NB4 (cell line): Measurements from ENCODE around the gene GNGT1.
"Not testable (repeated sequence)": the region's sequence is repeated elsewhere in the genome, so short reads cannot be mapped to it uniquely, and the experiment has no call there.

ENCODE experiments used
- DNase-seq: peaks from one replicate; pipeline ENCODE4 v3.0.0; 2010; ENCODE audit warnings: low read depth
- H3K4me3 ChIP-seq: one replicate; pipeline ENCODE4 v1.5.1; 2011; ENCODE audit warnings: mild to moderate bottlenecking, low read depth, low read length, moderate library complexity
- CTCF ChIP-seq: IDR thresholded peaks from one replicate; pipeline ENCODE4 v1.5.1; 2012; ENCODE audit warnings: low read depth, low read length
- MAX ChIP-seq: IDR thresholded peaks from 2 replicates; pipeline ENCODE4 v1.6.1; 2011; ENCODE audit warnings: low read depth, low read length
- MYC ChIP-seq: IDR thresholded peaks from 2 replicates; pipeline ENCODE4 v1.6.1; 2011; ENCODE audit warnings: low read depth, low read length
- POLR2A ChIP-seq: IDR thresholded peaks from 2 replicates; pipeline ENCODE4 v1.6.1; 2011; ENCODE audit warnings: mild to moderate bottlenecking; ENCODE audit not compliant: insufficient read length; ENCODE audit errors: extremely low read depth

GNGT1 gene

GRCh38 chr7:93894966-93895640, 11.3 kb upstream of the GNGT1 start:
- no peak for DNase-seq
- H3K4me3 ChIP-seq, result no peak overlapping the region
- TF ChIP-seq CTCF, result no peak
- no peak for TF ChIP-seq MAX
- TF ChIP-seq MYC, result no peak

- TF ChIP-seq POLR2A (no peak), CTCF (no peak), MAX (no peak), MYC (no peak)
- H3K4me3 ChIP-seq, result no peak overlapping the region
- DNase-seq, result no peak
Observed at GRCh38 chr7:93895859-93896600, 10.3 kb upstream of the GNGT1 start.

GRCh38 chr7:93897680-93898079, 8.7 kb upstream of the GNGT1 start:
- DNase-seq, result no peak
- TF ChIP-seq MAX (no peak), POLR2A (no peak), MYC (no peak), CTCF (no peak)

GRCh38 chr7:93902777-93903423, 3.5 kb upstream of the GNGT1 start:
- DNase-seq, result peak; percentile 64
- H3K4me3 ChIP-seq, result no peak overlapping the region
- TF ChIP-seq CTCF (peak; percentile 87), MAX (no peak)

More at GRCh38 chr7:93897680-93898079, 8.7 kb upstream of the GNGT1 start:
- H3K4me3 ChIP-seq, result no peak overlapping the region

- DNase-seq, result no peak
- H3K4me3 ChIP-seq, result no peak overlapping the region
- TF ChIP-seq MYC, result no peak
Observed at GRCh38 chr7:93910076-93910994, 4.0 kb downstream of the GNGT1 start.

GRCh38 chr7:93911242-93911641, 4.9 kb downstream of the GNGT1 start:
- DNase-seq, H3K4me3 ChIP-seq: not testable (repeated sequence)

- DNase-seq, H3K4me3 ChIP-seq: not testable (repeated sequence)
Observed at GRCh38 chr7:93911661-93912060, 5.3 kb downstream of the GNGT1 start.
